HG02885 (cell line): ENCODE measurements around the gene FHL1.
"Not testable (repeated sequence)": the region's sequence is repeated elsewhere in the genome, so short reads cannot be mapped to it uniquely, and the experiment has no call there.

Experiments used
- ATAC-seq: cut with Tn5 transposase; IDR thresholded peaks from one replicate; pipeline ENCODE4 v1.9.1; 2021; ENCODE audit warnings: mild to moderate bottlenecking; ENCODE audit not compliant: unreplicated experiment, poor library complexity

Gene FHL1

GRCh38 chrX:136205882-136206380 lies 58.6 kb downstream of the FHL1 start:
- no peak for ATAC-seq

- ATAC-seq = no peak
These were observed 59.6 kb downstream of the FHL1 start for GRCh38 chrX:136206916-136207315.

- no peak for ATAC-seq
These were observed 60.2 kb downstream of the FHL1 start for GRCh38 chrX:136207546-136207945.

GRCh38 chrX:136209016-136209738 lies 61.8 kb downstream of the FHL1 start:
- no peak for ATAC-seq

GRCh38 chrX:136209751-136210150 lies 62.4 kb downstream of the FHL1 start:
- ATAC-seq = no peak

DNA sequence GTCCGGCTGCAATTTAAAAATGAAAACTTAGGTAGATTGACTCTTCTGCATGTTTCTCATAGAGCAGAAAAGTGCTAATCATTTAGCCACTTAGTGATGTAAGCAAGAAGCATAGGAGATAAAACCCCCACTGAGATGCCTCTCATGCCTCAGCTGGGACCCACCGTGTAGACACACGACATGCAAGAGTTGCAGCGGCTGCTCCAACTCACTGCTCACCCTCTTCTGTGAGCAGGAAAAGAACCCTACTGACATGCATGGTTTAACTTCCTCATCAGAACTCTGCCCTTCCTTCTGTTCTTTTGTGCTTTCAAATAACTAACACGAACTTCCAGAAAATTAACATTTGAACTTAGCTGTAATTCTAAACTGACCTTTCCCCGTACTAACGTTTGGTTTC lies 62.9 kb downstream of the FHL1 start:
- no peak for ATAC-seq

DNA sequence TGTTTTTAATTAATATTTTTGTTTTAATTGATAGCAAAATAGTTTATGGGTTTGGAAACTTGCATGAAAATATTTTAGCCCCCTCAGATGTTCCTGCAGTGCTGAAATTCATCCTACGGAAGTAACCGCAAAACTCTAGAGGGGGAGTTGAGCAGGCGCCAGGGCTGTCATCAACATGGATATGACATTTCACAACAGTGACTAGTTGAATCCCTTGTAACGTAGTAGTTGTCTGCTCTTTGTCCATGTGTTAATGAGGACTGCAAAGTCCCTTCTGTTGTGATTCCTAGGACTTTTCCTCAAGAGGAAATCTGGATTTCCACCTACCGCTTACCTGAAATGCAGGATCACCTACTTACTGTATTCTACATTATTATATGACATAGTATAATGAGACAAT lies 63.5 kb downstream of the FHL1 start:
- no peak for ATAC-seq

- ATAC-seq = no peak
These were observed 64.6 kb downstream of the FHL1 start for GRCh38 chrX:136211766-136212556.

DNA sequence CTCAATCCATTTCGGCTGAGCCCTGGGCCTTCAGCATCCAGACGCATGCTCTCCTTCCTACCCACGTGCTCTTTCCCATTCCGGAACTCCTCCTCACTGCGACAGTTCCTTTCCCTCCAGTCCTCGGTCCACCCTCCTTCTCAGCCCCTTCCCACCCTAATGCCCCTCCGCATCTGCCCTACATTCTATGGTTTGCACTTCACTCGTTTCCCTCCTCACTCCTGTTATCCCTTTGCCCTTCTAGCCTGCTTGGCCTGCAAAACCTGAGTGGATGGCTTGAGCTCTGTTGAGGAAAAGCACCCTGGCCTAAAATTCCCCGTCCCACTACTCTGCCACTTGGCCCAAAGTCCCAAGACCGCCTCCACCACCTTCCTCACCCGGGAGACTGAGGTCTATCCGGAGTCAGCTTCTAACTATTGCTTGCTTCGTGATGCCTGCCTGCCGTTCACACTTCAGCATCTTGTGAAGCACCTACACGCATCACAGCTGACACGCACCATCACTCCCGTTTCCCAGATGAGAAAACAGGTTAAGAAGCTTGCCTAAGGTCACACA lies 65.3 kb downstream of the FHL1 start:
- no peak for ATAC-seq

- ATAC-seq = no peak
These were observed 67.2 kb downstream of the FHL1 start for GRCh38 chrX:136214551-136214950.

DNA sequence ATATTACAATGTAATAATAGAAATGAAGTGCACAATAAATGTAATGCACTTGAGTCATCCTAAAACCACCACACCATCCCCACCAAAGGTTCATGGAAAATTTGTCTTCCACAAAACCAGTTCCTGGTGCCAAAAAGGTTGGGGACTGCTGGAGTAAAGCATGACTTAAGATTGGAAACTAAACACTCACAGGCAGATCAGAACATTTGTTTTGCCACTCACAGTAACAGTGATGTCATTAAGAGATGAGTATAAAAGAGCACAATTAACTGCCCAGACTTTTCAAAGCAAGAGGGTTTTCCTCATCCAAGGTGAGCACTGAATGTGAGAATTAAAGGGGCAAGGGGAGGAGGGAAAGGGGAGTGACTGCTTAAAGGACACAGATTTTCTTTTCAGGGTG lies 68.2 kb downstream of the FHL1 start:
- ATAC-seq = no peak

- no peak for ATAC-seq
These were observed 72.6 kb downstream of the FHL1 start for GRCh38 chrX:136219893-136220292.

DNA sequence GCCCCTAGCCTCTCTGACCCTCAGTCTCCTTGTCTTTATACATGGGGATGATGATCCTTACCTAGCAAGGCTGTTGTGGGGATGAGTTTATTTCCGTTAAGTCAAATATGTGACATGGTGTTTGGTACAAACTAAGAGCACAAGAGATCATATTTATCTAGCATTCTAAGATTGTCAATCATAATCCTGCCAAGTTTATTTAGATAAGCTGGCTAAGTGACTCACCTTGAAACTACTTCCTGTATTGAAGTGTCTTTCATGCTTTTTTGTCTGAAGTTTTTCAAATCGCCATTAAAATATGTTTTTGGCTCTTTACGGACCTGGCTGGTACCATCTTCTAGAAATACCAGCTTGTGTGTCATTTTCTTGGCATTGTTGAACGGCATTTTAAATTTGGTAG lies 73.2 kb downstream of the FHL1 start:
- ATAC-seq = no peak

- no peak for ATAC-seq
These were observed 73.6 kb downstream of the FHL1 start for GRCh38 chrX:136220951-136221350.

DNA sequence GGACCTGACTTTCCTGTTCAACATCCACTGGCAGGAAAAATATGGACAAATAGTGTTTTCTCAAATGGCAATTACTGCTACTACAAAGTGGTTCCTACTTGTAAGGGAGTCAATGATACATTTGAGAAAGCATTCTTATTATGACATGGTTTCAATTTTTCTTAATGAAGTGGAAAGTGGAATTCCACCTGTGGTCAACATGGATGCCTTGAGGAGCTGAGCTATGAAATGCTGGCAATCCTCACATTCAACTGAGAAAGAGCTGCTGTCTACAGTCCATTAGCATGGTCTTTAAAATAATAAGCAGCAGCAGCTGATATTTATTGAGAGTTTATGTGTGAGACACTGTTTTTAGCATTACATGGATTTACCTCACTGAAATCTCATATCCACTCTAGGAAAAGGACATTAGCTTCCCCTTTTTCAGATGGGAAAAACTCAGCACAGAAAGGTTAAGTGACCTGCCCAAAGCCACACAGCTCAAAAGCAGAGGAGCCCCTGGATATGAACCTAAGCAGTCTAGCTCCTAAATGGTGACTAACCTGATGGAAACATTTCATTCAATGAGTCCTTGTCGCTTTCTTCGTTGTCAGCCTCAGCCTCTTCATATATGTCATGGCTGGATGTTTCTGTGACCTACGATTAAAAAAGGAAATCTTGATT lies 74.6 kb downstream of the FHL1 start:
- no peak for ATAC-seq

GRCh38 chrX:136227074-136227473 lies 79.7 kb downstream of the FHL1 start:
- ATAC-seq = no peak

DNA sequence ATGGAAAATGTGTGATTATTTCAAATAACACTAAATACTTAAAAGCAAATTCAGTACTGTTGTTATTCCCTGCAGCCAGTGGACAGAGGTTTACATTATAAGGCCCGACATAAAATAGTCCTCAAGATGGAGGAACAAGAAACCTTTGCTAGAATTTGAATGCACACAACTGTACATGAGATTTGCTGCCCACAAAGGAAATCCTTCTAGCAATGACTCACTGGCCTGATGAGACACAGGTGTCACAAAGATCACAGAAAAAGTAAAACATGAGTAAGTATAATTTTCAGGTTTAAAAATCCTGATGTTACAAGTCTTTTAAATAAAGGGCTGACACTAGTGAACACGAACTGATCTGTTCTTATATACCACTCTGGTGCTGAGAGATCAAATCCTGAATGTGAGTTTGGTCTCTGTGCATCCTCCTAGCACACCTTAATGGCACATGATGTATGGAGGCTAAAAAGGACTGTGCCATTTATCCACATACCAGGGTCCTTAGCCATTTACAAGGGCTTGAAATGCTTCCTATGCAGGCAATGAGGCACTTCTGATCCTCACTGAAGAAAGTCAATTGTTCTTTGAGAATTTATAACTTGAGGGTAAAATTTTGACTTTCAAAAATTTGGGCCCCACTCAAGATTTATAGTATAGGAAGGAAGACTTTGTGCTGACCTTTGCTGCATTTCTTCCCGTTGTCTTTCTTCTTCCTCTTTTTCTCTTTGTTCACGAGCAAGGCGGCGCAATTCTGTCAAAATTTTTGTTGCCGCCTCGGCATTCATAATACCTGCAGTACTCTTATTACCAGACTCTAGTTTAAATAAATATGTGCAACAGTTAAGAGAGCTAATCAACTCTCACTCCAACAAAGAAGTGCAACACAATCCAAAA lies 80.9 kb downstream of the FHL1 start:
- peak; percentile 64 for ATAC-seq

- peak; percentile 63 for ATAC-seq
These were observed 81.5 kb downstream of the FHL1 start for GRCh38 chrX:136228839-136229207.

DNA sequence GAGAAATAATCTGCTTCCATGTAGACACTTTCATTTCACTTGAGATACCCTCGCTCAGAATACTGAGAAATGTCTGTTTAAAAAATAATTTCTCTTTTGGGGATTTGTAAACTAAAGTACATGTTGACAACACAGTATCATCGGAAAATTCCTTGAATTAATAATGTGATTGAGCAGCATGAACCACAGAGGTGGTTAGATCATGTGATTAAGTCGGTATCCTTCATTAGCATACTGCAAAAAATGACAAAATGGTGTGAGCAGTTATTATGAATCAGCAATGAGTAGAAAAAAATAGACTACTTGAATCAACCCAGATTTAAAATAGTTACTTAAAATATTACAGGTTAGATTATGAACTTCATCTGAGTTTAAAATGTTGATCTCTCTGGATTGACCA lies 89.7 kb downstream of the FHL1 start:
- ATAC-seq = no peak

DNA sequence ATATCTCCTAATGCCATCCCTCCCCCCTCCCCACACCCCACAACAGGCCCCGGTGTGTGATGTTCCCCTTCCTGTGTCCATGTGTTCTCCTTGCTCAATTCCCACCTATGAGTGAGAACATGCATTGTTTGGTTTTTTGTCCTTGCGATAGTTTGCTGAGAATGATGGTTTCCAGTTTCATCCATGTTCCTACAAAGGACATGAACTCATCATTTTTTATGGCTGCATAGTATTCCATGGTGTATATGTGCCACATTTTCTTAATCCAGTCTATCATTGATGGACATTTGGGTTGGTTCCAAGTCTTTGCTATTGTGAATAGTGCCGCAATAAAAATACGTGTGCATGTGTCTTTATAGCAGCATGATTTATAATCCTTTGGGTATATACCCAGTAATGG lies 90.5 kb downstream of the FHL1 start:
- ATAC-seq = not testable (repeated sequence)
